Breast epithelium (tissue), 3 donors: ENCODE measurements around the gene C20orf141.

Source experiments
- CTCF ChIP-seq, 3 donors: fragments of 450-650 bp; IDR thresholded peaks; one replicate each; pipeline ENCODE4 v1.5.1; 2016 to 2017; ENCODE audit warnings: antibody characterized with exemption in 3 of 3, mild to moderate bottlenecking in 3 of 3, moderate library complexity in 3 of 3
- POLR2A ChIP-seq: fragments of 450-650 bp; IDR thresholded peaks from one replicate; pipeline ENCODE4 v1.6.1; 2016; ENCODE audit warnings: antibody characterized with exemption, mild to moderate bottlenecking, moderate library complexity
- POLR2AphosphoS5 ChIP-seq, 3 donors: sonication (generic); formaldehyde crosslinking; IDR thresholded peaks; one replicate each; pipeline ENCODE4 v1.6.1; 2017; ENCODE audit warnings: antibody characterized with exemption in 3 of 3

DNA sequence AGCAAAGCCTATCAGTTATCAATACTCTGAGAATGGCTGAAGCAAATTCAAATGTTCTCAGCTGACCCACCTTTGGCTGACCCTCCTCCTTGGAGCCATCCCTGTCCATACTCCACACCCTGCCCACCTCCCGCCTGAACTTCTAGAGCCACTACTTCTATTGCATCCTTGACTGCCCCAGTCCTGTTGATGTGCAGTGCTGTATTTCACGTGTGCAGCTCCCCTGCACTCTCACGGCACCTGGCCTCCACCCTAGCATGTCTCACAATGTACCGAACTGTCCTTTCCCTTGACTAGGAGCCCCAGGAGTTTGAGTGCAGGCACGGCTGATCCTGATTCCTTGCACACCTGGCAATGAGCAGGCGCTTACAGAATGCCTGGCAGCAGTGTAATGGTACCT is 21.3 kb upstream of the C20orf141 start:
- TF ChIP-seq CTCF (IDR thresholded peaks at IDR 0.05): no peak
- TF ChIP-seq POLR2AphosphoS5 (IDR thresholded peaks at IDR 0.05): no peak
- TF ChIP-seq POLR2A: no peak
